Glutamatergic neuron (in vitro differentiated cells): ENCODE results near the gene LINGO1. TPM values are rescaled to one million over a fixed set of nuclear protein-coding genes. Genes with fewer than 3 reads are reported as not detected.

Experiments used
- DNase-seq: peaks from one replicate; pipeline ENCODE4 v3.0.0; 2022
- H3K27ac Mint-ChIP-seq: one replicate; pipeline ENCODE4 v1.8.0; 2020; ENCODE audit warnings: mild to moderate bottlenecking, mixed read lengths, inconsistent platforms; ENCODE audit not compliant: unreplicated experiment
- H3K27me3 Mint-ChIP-seq: one replicate; pipeline ENCODE4 v1.8.0; 2020; ENCODE audit warnings: mild to moderate bottlenecking, moderate library complexity, mixed read lengths, inconsistent platforms; ENCODE audit not compliant: unreplicated experiment
- H3K36me3 Mint-ChIP-seq: one replicate; pipeline ENCODE4 v1.8.0; 2020; ENCODE audit warnings: mild to moderate bottlenecking, mixed read lengths, inconsistent platforms; ENCODE audit not compliant: unreplicated experiment
- H3K4me1 Mint-ChIP-seq: one replicate; pipeline ENCODE4 v1.8.0; 2020; ENCODE audit warnings: mild to moderate bottlenecking, low read depth, mixed read lengths, inconsistent platforms; ENCODE audit not compliant: unreplicated experiment
- H3K4me3 Mint-ChIP-seq: one replicate; pipeline ENCODE4 v1.8.0; 2020; ENCODE audit warnings: mild to moderate bottlenecking, mixed read lengths, inconsistent platforms; ENCODE audit not compliant: unreplicated experiment
- H3K9me3 Mint-ChIP-seq: one replicate; pipeline ENCODE4 v1.8.0; 2020; ENCODE audit warnings: mild to moderate bottlenecking, moderate library complexity, mixed read lengths, inconsistent platforms; ENCODE audit not compliant: unreplicated experiment
- total RNA-seq: library from RNA; stranded (reverse); fragmentation: NEBNext Ultra II Directional; extraction: Animal tissue kit (Norgen Biotek cat#: 25700); gene quantifications from one replicate; pipeline ENCODE4 v1.2.1, GENCODE V29; 2021; ENCODE audit not compliant: unreplicated experiment
- TF ChIP-seq, protein P1 (sequence below): fragments of 200-600 bp; sonication (generic); IDR thresholded peaks from one replicate; pipeline ENCODE4 v1.5.0; 2021; ENCODE audit not compliant: partially characterized antibody, unreplicated experiment

Gene LINGO1
- total RNA-seq, 1 donor from 2014 or later: 180 TPM

GRCh38 chr15:77574521-77575202, 58.0 kb downstream of the LINGO1 start:
- Mint-ChIP-seq H3K36me3 (no peaks in the 10 kb centered on the region), H3K4me3 (no peak overlapping the region), H3K9me3 (peaks cover 3% of the 10 kb centered on the region), H3K27ac (no peak overlapping the region), H3K27me3 (peaks cover 4% of the 10 kb centered on the region), H3K4me1 (peaks cover 23% of the 10 kb centered on the region)
- TF ChIP-seq, protein P1, sequence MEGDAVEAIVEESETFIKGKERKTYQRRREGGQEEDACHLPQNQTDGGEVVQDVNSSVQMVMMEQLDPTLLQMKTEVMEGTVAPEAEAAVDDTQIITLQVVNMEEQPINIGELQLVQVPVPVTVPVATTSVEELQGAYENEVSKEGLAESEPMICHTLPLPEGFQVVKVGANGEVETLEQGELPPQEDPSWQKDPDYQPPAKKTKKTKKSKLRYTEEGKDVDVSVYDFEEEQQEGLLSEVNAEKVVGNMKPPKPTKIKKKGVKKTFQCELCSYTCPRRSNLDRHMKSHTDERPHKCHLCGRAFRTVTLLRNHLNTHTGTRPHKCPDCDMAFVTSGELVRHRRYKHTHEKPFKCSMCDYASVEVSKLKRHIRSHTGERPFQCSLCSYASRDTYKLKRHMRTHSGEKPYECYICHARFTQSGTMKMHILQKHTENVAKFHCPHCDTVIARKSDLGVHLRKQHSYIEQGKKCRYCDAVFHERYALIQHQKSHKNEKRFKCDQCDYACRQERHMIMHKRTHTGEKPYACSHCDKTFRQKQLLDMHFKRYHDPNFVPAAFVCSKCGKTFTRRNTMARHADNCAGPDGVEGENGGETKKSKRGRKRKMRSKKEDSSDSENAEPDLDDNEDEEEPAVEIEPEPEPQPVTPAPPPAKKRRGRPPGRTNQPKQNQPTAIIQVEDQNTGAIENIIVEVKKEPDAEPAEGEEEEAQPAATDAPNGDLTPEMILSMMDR: no peak
- no peak for DNase-seq

- DNase-seq: no peak
- TF ChIP-seq, protein P1: no peak
- peaks cover 4% of the 10 kb centered on the region for H3K27me3 Mint-ChIP-seq
- no peak overlapping the region for H3K4me3 Mint-ChIP-seq
- H3K9me3 Mint-ChIP-seq: peaks cover 3% of the 10 kb centered on the region
- H3K27ac Mint-ChIP-seq: no peak overlapping the region
- peaks cover 24% of the 10 kb centered on the region for H3K4me1 Mint-ChIP-seq
- no peaks in the 10 kb centered on the region for H3K36me3 Mint-ChIP-seq
Observed at GRCh38 chr15:77573802-77574201, 58.9 kb downstream of the LINGO1 start.

GRCh38 chr15:77572186-77572585, 60.5 kb downstream of the LINGO1 start:
- Mint-ChIP-seq H3K27me3 (peaks cover 2% of the 10 kb centered on the region), H3K36me3 (no peaks in the 10 kb centered on the region), H3K4me1 (peaks cover 25% of the 10 kb centered on the region), H3K27ac (no peak overlapping the region), H3K9me3 (peaks cover 3% of the 10 kb centered on the region), H3K4me3 (no peak overlapping the region)
- no peak for DNase-seq
- TF ChIP-seq, protein P1: no peak

DNA sequence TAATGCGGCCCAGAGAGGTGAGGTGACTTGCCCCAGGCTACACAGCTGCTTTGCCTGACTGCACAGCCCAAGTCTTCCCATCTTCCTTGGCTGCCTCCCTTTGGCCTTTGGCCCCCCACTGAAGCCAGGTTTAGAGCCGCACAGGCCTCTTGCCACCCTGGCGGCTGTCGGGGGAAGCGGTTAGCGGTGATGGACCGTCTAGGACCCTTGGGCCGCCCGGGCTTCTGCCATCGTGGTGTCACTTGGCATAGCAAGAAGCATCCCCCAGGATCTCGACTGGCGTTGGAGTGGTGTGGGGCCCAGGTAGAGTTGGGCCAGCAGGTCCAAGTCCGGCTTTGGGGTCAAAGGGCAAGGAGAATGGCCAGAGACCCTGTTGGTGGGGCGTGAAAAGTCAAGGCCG, 61.0 kb downstream of the LINGO1 start:
- Mint-ChIP-seq H3K9me3 (peaks cover 3% of the 10 kb centered on the region), H3K27ac (no peak overlapping the region), H3K27me3 (no peaks in the 10 kb centered on the region), H3K36me3 (no peaks in the 10 kb centered on the region), H3K4me3 (no peak overlapping the region), H3K4me1 (peaks cover 24% of the 10 kb centered on the region)
- TF ChIP-seq, protein P1: no peak
- DNase-seq: no peak

DNA sequence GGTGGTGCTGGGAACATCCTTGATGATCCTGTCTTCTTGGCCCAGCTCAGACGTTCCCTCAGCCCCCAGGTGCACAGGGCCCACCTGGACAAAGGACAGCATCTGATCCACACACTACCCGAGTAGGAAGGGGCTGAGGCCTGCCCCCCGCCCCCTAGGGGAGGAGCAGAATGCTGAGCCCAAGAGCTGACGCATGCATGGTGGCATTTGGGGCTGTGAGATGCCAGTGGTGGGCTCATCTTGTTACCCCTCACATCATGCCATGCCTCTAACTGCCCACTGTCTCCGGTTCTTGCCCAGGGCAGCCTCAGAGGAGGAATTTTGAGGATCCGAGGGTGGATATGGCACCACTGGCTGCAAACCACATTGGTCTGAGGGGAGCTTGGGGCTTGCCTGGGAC, 61.5 kb downstream of the LINGO1 start:
- peaks cover 4% of the 10 kb centered on the region for H3K9me3 Mint-ChIP-seq
- H3K4me1 Mint-ChIP-seq: peaks cover 27% of the 10 kb centered on the region
- no peak overlapping the region for H3K4me3 Mint-ChIP-seq
- TF ChIP-seq, protein P1: no peak
- DNase-seq: no peak
- no peaks in the 10 kb centered on the region for H3K36me3 Mint-ChIP-seq
- H3K27me3 Mint-ChIP-seq: peaks cover 2% of the 10 kb centered on the region
- no peak overlapping the region for H3K27ac Mint-ChIP-seq
